D341Med (cell line): ENCODE measurements around the gene KRTAP5-10.
"Not testable (repeated sequence)": the region's sequence is repeated elsewhere in the genome, so short reads cannot be mapped to it uniquely, and the experiment has no call there.

Source experiments
- DNase-seq: peaks from one replicate; pipeline ENCODE4 v3.0.0; 2012; ENCODE audit warnings: low spot score

KRTAP5-10 gene, protein sequence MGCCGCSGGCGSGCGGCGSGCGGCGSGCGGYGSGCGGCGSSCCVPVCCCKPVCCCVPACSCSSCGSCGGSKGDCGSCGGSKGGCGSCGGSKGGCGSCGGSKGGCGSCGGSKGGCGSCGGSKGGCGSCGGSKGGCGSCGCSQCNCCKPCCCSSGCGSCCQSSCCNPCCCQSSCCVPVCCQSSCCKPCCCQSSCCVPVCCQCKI

DNA sequence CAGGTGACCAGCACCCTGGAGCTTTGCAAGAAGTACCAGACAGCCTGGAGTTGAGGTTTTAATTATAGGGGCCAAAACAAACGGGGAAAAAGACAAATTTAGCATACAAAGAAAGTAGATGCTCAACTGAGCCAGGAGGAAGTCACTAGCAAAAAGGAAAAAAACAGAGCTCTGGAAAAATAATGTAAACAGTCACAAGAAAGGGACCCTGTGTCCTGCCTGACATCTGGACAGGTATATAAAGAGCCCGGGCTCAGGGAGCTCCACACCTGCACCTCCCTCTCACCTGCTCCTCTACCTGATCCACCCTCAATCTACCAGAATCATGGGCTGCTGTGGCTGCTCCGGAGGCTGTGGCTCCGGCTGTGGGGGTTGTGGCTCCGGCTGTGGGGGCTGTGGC is at the start of gene KRTAP5-10:
KRTAP5-10 (plus strand) TSS at position 301 of the 400 bp plus-strand sequence; CDS start at position 326, 25 bp downstream.
- DNase-seq, result no peak

DNA sequence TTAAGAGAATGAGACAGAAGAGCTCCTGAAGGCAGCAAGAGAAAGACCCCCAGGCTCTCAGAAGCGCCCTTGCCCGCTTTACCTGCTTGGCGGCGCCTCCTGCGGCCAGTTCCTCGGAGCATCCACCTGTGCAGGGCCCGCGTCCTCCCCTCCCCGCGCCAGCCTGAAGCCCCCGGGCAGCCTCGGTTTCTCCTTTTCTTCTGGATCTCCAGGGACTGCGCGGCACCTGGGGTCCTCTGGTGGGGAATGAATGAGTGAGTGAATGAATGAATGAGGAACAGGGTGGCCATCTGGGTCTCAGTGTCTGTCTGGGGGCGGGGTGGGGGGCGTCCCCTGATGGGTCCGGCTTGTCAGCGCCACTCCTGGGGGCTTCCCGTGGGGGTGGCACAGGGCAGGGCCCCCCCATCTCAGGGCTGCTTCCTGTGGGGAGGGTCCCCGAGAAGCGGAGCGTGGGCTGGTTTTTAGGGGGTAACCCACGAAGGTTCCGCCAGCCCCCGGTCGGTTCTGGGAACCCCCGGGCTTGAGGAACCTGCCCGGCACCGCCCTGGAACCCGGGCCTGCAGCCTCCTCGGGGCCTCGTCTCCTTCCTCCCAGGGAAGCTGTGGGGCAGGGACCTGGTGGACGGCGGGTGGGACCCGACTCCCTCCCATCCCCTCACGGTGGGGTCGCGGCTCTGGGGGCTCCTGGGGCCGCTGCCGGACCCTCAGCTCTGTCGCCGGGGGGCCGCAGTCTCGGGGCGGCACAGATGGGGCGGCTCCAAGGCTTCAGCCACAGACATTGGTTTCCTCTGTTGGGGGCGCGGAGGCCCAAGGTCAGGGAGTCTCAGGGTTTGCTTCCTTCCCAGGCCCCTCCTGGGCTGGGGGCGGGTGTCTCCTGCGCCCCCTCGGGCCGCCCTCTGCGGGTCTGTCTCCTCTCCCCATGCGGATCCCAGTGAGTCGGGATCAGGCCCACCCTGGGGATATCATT is 46.6 kb upstream of the KRTAP5-10 start:
- DNase-seq, result no peak

DNA sequence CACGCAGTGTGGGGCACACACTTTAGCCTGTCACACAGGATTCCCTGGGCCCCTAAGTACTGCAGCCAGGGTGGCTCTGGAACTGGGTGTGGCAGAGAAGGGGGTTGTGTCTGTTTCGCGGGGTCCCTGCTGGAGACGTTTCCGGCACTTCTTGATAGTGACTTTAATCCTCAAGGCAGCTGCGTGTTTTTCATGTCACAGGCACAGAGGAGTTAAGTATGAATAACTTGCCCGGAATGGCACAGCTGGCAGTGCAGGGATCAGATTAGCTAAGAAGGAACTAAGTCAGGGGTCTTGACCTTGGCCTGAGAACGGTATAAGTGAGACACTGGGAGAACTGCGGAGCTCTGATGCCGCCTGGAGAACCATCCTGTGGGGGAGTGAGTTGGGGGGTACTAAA is 45.8 kb upstream of the KRTAP5-10 start:
- no peak for DNase-seq

DNA sequence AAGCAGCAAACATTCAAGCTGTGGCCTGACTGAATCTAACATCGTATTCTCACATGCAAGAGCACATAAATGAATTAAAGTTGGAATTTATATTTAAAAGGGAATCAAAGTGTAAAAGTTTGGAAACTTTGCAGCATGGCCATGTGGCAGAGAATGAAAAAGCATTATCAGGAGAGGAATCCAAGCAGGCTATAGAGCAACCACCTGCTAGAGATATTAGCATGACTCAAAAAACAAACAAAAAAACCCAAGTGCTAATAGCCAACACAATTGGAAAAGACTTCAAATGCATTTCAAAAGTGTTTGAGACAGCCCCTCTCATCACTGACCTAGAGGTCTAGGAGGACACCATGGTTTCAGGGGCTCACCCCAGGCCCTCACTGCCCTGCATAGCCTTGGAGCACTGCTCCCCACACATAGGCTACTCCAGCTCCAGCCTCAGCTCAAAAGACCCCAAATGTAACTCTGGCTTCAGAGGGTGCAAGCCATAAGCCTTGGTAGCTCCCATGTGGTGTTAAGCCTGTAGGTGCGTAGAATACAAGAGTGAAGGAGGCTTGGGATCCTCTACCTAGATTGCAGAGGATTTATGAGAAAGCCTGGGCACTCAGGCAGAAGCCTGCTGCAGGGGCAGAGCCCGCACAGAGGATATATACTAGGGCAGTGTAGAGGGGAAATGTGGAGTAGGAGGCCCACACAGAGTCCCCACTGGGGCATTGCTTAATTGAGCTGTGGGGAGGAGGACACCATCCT is 40.0 kb upstream of the KRTAP5-10 start:
- DNase-seq, result no peak

DNA sequence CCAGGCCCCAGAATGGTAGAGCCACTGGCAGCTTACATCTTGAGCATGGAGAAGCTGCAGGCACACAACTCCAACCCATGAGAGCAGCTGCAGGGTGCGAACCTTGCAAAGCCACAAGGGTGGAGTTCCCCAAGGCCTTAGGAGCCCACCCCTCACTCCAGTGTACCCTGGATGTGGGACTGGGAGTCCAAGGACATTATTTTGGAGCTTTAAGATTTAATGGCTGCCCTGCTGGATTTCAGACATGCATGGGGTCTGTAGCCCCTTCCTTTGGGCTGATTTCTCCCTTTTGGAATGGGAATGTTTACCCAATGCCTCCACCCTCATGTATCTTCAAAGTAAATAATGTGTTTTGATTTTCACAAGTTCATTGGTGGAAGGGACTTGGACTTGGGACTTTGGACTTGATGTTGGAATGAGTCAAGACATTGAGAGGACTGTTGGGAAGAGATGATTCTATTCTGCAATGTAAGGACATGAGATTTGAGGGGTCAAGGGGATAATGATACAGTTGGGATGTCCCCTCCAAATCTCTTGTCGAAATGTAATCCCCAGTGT is 39.3 kb upstream of the KRTAP5-10 start:
- no peak for DNase-seq

DNA sequence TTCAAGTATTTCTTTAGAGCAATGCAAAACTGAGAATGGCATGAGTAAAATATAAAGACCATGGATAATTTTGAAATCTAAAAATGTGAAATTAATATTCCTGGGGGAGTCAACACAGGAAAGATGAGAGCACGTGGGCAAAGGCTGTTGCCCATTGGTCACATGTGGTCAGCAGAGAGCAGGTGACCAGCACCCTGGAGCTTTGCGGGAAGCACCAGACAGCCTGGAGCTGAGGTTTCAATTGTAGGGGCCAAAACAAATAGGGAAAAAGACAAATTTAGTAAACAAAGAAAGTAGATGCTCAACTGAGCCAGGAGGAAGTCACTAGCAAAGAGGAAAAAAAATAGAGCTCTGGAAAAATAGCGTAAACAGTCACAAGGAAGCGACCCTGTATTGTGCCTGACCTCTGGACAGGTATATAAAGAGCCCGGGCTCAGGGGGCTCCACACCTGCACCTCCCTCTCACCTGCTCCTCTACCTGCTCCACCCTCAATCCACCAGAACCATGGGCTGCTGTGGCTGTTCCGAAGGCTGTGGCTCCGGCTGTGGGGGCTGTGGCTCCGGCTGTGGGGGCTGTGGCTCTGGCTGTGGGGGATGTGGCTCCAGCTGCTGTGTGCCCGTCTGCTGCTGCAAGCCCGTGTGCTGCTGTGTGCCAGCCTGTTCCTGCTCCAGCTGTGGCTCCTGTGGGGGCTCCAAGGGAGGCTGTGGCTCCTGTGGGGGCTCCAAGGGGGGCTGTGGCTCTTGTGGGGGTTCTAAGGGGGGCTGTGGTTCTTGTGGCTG is 38.4 kb upstream of the KRTAP5-10 start, which contains the start of gene KRTAP5-7:
KRTAP5-7 (plus strand) TSS at position 472 of the 780 bp plus-strand sequence; CDS start at position 506, 34 bp downstream.
- not testable (repeated sequence) for DNase-seq

DNA sequence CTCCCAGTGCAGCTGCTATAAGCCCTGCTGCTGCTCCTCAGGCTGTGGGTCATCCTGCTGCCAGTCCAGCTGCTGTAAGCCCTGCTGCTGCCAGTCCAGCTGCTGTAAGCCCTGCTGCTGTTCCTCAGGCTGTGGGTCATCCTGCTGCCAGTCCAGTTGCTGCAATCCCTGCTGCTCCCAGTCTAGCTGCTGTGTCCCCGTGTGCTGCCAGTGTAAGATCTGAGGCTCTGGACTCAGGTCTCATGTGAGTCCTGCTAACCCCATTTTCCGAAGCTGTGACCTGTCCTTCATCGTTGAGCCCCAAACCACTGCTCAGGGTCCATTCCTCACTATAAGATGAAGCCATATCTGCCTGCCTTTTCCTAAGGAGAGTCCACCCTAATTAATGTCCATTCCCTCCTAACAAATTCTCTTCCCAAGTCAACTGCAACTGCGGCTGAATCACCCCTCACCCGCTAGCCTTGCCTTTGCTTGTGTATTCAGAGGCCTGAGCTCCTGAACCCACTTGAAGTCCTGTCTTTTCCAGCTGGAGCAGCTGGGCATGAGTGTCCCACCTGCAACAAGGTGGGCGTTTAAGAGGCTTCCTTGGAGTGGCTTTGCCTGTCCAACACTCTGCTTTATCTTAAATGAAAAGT is 37.7 kb upstream of the KRTAP5-10 start:
- DNase-seq, result no peak

DNA sequence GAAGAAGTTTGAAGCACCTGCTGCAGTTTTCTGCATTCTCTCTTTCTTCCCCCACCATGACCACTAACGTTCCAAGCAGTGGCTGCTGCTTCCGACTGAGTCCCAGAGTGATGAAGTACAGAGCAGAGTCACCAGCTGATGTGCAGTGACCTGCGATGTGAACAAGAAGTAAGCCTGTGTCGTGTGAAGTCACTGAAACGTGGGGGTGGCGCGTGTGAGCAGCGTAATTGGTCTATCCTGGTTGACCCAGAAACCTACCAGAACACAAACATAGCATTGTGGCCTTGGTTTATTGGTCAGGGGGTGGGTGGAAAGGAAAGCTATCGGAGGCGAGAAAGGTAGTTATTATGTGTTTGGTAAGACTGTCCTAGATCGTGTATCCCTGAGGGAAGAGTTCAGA is 34.8 kb upstream of the KRTAP5-10 start:
- no peak for DNase-seq

GRCh38 chr11:71532036-71532610 is 33.2 kb upstream of the KRTAP5-10 start:
- no peak for DNase-seq

- DNase-seq, result not testable (repeated sequence)
Measured at GRCh38 chr11:71534711-71535608, 30.4 kb upstream of the KRTAP5-10 start.

GRCh38 chr11:71535825-71536224 is 29.5 kb upstream of the KRTAP5-10 start:
- DNase-seq, result no peak

DNA sequence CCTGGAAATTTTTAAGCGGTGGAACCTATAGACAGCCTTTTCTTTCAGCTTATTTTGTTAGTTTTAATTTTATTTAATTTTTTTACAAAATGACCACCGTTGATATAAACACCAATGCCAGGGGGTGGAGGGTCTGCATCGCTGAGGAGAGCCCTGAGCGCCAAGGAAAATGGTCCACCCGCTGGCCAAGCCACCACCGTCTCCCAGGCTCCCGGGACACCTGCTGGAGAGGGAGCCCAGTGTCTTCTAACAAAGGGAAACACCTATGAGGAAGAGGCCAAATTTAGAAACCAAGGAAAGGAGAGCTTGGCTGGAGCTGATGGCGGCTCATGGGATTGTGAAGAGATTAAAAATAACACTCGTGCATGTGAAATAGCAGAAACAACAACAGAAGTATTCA is 27.8 kb upstream of the KRTAP5-10 start:
- DNase-seq, result no peak

- DNase-seq, result not testable (repeated sequence)
Measured at GRCh38 chr11:71537977-71538665, 27.2 kb upstream of the KRTAP5-10 start, which contains the start of gene KRTAP5-8. TSS of gene KRTAP5-8 (plus strand) at chr11:71538025. CDS start at chr11:71538056, 31 bp downstream.

DNA sequence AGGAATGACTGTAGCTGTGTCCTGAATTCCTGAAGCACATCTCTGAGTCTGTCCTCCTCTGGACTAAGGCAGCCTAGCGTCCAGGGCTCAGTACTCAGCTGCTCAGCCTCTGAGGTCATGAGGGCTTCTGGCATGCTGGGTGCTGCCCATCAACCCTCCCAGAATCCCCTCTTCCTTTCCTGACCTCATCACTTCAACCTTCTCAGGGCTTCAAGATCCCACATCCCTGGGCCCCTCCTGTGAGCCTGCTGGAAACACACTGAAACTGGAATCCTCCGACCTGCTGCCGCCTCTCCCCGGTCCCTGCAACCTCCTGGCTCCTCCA is 26.7 kb upstream of the KRTAP5-10 start:
- no peak for DNase-seq

GRCh38 chr11:71539017-71539416 is 26.3 kb upstream of the KRTAP5-10 start:
- DNase-seq, result no peak

DNA sequence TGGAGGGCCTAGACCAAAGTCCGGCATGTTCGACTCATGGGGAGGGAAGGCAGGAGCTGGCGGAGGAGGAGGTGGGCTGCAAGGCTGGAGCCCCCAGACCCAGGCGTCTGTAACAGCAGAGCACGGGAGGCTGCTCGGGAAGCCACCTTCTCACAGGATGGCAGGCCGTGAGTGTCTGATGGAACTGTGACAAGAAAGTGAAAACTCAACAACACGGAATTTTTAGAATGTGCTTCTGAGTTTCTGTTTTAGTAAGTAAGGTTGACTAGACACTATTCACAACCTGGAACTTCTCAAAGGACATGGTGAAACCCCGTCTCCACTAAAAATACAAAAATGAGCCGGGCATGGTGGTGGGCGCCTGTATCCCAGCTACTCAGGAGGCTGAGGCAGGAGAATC is 25.4 kb upstream of the KRTAP5-10 start:
- DNase-seq, result not testable (repeated sequence)

- DNase-seq, result not testable (repeated sequence)
Measured at GRCh38 chr11:71540521-71541304, 24.6 kb upstream of the KRTAP5-10 start.

DNA sequence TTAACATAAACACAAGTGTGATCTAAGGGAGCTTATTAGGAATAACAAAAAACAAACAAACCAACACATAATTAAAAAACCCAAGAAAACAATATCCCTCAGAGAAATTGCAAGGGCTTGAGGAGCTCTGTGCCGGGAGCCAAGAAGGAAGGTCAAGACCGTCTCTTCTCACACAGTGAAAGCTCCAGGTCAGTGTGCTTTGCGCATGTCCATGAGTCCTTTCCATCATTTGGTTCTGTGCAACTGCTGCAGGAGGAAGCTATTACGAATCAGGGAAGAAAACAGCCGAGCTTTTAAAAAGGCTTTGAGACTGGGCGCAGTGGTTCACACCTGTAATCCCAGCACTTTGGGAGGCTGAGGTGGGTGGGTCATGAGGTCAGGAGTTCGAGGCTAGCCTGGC is 23.0 kb upstream of the KRTAP5-10 start:
- no peak for DNase-seq
